Adipocyte (in vitro differentiated cells): ENCODE data around the gene TSPY3.
"Not testable (repeated sequence)": the region's sequence is repeated elsewhere in the genome, so short reads cannot be mapped to it uniquely, and the experiment has no call there.

Experiments
- DNase-seq: peaks from one replicate; pipeline ENCODE4 v3.0.0-alpha.2; 2015; ENCODE audit warnings: low read depth
- H3K27me3 ChIP-seq: replicated peaks from 2 replicates; pipeline ENCODE4 v1.7.0; 2013; ENCODE audit warnings: mild to moderate bottlenecking, low read length, moderate library complexity; ENCODE audit not compliant: control insufficient read depth, insufficient read depth
- H3K36me3 ChIP-seq: 2 replicates; pipeline ENCODE4 v1.7.0; 2013; ENCODE audit warnings: low read length, mild to moderate bottlenecking, moderate library complexity; ENCODE audit not compliant: control insufficient read depth, insufficient read depth, severe bottlenecking
- H3K4me1 ChIP-seq: 2 replicates; pipeline ENCODE4 v1.7.0; 2013; ENCODE audit warnings: mild to moderate bottlenecking, low read length, moderate library complexity; ENCODE audit not compliant: control insufficient read depth, insufficient read depth
- H3K4me3 ChIP-seq: 2 replicates; pipeline ENCODE4 v1.7.0; 2013; ENCODE audit warnings: mild to moderate bottlenecking, low read length, moderate library complexity
- H3K9ac ChIP-seq: 2 replicates; pipeline ENCODE4 v1.7.0; 2013; ENCODE audit warnings: mild to moderate bottlenecking, low read length, moderate library complexity
- H3K9me3 ChIP-seq: 2 replicates; pipeline ENCODE4 v1.7.0; 2013; ENCODE audit warnings: mild to moderate bottlenecking, low read length, moderate library complexity; ENCODE audit not compliant: control insufficient read depth

TSPY3 gene, protein sequence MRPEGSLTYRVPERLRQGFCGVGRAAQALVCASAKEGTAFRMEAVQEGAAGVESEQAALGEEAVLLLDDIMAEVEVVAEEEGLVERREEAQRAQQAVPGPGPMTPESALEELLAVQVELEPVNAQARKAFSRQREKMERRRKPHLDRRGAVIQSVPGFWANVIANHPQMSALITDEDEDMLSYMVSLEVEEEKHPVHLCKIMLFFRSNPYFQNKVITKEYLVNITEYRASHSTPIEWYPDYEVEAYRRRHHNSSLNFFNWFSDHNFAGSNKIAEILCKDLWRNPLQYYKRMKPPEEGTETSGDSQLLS

DNA sequence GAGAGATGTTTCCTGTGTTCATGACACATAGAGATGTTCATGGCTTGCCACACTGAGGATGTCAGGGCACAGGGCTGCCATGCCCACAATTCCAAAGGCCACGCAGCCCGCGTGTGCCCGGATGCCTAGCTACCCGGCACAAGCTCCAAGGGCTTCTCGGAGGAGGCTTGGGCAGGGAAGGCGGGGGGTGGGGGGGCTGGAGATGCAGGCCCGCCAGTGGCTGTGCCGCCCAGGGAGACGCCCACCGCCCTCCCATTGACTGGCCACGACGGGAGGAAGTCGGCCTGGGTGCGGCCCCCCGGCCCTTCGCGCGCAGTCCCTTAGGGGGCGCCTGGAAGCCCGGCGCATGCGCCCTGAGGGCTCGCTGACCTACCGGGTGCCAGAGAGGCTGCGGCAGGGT, at the start of gene TSPY3:
Gene TSPY3, plus strand, starts transcription at position 301 of the 400 bp plus-strand sequence. Its CDS starts 46 bp downstream, at position 347.
- not testable (repeated sequence) for H3K36me3 ChIP-seq, H3K9me3 ChIP-seq, H3K4me3 ChIP-seq, H3K27me3 ChIP-seq, DNase-seq, H3K9ac ChIP-seq, H3K4me1 ChIP-seq

DNA sequence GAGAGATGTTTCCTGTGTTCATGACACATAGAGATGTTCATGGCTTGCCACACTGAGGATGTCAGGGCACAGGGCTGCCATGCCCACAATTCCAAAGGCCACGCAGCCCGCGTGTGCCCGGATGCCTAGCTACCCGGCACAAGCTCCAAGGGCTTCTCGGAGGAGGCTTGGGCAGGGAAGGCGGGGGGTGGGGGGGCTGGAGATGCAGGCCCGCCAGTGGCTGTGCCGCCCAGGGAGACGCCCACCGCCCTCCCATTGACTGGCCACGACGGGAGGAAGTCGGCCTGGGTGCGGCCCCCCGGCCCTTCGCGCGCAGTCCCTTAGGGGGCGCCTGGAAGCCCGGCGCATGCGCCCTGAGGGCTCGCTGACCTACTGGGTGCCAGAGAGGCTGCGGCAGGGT, 40.7 kb upstream of the TSPY3 start, which contains the start of gene TSPY8:
Gene TSPY8, plus strand, starts transcription at position 301 of the 400 bp plus-strand sequence. Its CDS starts 46 bp downstream, at position 347.
- not testable (repeated sequence) for DNase-seq, H3K4me1 ChIP-seq, H3K9ac ChIP-seq, H3K4me3 ChIP-seq, H3K9me3 ChIP-seq, H3K27me3 ChIP-seq, H3K36me3 ChIP-seq

DNA sequence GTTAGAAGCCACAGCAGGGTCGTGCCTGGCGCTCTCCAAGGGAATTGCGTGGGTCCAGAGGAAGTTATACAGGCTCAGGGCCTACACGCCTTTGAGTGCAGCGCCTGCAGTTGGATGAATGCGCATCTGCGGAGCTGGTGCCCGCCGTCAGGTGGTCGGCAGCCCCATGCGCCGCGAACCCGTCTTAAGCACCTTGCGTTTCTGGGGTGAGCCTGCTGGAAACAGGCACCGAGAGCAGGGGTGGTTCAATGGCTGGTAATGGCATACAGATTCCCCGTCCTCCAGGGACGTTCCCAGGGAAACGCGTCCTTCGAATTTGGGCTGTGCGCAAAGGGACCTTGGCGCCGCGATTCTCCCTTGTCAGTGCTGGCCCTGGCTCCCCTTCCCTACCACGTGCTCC, 1.7 kb upstream of the TSPY3 start:
- DNase-seq, H3K9me3 ChIP-seq, H3K9ac ChIP-seq, H3K27me3 ChIP-seq, H3K36me3 ChIP-seq, H3K4me1 ChIP-seq, H3K4me3 ChIP-seq: not testable (repeated sequence)
